Measurements from ENCODE around the gene NAA25. TPM values are rescaled to one million over a fixed set of nuclear protein-coding genes. Genes with fewer than 3 reads are reported as not detected.

NAA25 gene
- polyA plus RNA-seq, 1 donor from 2014 or later: 30.7 TPM

DNA sequence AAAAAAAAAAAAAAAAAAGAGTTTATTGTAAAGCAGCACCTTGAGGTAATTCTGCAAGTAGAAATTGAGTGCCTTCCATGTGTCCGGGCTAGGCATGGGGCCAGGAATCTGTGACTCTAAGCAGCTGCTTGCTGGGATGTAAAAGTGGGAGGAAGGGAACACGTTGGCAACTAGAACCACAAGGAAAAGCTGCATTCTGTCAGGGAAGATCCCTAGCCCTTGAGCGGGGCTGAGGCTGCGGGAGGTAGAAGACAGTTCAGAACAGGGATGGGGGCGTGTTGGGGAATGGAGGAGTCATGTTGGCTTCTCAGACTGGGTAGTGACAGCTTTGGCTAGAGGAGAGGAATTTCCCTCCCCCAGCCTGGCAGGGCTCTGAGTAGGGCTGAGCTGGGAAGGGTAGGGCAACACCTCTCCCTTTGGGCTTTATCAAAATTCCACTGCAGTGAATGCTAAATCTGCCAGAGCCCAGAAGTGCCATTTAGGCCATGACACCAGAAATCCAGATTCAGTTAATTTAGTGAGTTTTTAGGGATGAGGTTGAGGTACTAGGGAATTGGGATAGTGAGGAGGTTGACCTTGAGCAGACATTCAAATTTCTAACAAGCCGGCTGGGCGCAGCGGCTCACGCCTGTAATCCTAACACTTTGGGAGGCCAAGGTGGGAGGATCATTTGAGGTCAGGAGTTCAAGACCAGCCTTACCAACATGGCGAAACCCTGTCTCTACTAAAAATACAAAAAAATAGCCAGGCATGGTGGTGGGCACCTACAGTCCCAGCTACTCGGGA is 13.4 kb upstream of the NAA25 start:
- TF ChIP-seq SMC3 (conservative IDR thresholded peaks at IDR 0.05; ENCODE audit: poor library complexity): no peak
- TF ChIP-seq, protein P1, sequence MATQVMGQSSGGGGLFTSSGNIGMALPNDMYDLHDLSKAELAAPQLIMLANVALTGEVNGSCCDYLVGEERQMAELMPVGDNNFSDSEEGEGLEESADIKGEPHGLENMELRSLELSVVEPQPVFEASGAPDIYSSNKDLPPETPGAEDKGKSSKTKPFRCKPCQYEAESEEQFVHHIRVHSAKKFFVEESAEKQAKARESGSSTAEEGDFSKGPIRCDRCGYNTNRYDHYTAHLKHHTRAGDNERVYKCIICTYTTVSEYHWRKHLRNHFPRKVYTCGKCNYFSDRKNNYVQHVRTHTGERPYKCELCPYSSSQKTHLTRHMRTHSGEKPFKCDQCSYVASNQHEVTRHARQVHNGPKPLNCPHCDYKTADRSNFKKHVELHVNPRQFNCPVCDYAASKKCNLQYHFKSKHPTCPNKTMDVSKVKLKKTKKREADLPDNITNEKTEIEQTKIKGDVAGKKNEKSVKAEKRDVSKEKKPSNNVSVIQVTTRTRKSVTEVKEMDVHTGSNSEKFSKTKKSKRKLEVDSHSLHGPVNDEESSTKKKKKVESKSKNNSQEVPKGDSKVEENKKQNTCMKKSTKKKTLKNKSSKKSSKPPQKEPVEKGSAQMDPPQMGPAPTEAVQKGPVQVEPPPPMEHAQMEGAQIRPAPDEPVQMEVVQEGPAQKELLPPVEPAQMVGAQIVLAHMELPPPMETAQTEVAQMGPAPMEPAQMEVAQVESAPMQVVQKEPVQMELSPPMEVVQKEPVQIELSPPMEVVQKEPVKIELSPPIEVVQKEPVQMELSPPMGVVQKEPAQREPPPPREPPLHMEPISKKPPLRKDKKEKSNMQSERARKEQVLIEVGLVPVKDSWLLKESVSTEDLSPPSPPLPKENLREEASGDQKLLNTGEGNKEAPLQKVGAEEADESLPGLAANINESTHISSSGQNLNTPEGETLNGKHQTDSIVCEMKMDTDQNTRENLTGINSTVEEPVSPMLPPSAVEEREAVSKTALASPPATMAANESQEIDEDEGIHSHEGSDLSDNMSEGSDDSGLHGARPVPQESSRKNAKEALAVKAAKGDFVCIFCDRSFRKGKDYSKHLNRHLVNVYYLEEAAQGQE (IDR thresholded peaks at IDR 0.05; ENCODE audit: borderline replicate concordance): no peak
- no peak for TF ChIP-seq TAF1 (IDR thresholded peaks at IDR 0.05; ENCODE audit: low read depth)
- TF ChIP-seq MXI1 (conservative IDR thresholded peaks at IDR 0.05; ENCODE audit: poor library complexity, severe bottlenecking): no peak
- no peak for TF ChIP-seq RAD21 (conservative IDR thresholded peaks at IDR 0.05)
- no peak for TF ChIP-seq POLR2AphosphoS5 (IDR thresholded peaks at IDR 0.05)
- TF ChIP-seq, protein P2, sequence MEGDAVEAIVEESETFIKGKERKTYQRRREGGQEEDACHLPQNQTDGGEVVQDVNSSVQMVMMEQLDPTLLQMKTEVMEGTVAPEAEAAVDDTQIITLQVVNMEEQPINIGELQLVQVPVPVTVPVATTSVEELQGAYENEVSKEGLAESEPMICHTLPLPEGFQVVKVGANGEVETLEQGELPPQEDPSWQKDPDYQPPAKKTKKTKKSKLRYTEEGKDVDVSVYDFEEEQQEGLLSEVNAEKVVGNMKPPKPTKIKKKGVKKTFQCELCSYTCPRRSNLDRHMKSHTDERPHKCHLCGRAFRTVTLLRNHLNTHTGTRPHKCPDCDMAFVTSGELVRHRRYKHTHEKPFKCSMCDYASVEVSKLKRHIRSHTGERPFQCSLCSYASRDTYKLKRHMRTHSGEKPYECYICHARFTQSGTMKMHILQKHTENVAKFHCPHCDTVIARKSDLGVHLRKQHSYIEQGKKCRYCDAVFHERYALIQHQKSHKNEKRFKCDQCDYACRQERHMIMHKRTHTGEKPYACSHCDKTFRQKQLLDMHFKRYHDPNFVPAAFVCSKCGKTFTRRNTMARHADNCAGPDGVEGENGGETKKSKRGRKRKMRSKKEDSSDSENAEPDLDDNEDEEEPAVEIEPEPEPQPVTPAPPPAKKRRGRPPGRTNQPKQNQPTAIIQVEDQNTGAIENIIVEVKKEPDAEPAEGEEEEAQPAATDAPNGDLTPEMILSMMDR (IDR thresholded peaks at IDR 0.05; ENCODE audit: poor library complexity, severe bottlenecking): no peak
- H3K9me2 ChIP-seq (ENCODE audit: insufficient read depth, low read length): no peaks in the 10 kb centered on the region
- H2AFZ ChIP-seq (ENCODE audit: low read depth, low read length): no peak overlapping the region
- H3K9me3 ChIP-seq (ENCODE audit: low read length): no peaks in the 10 kb centered on the region
- H3K4me2 ChIP-seq (ENCODE audit: low read length): no peak overlapping the region
- no peaks in the 10 kb centered on the region for H3F3A ChIP-seq (ENCODE audit: insufficient read depth, low read length, poor library complexity, severe bottlenecking)
- H3K9ac ChIP-seq (ENCODE audit: low read length): no peak overlapping the region
- no peak overlapping the region for H3K4me3 ChIP-seq (ENCODE audit: low read length)
- H3K79me2 ChIP-seq (replicated peaks; ENCODE audit: insufficient read depth, low read length): peaks cover 7% of the 10 kb centered on the region
- no peaks in the 10 kb centered on the region for H3K36me3 ChIP-seq (ENCODE audit: insufficient read depth, low read length)
- no peak overlapping the region for H3K27ac ChIP-seq (ENCODE audit: low read length)
- no peaks in the 10 kb centered on the region for H4K20me1 ChIP-seq (ENCODE audit: insufficient read depth)
- H3K27me3 ChIP-seq (ENCODE audit: insufficient read depth, low read depth, low read length): no peaks in the 10 kb centered on the region

- no peaks in the 10 kb centered on the region for H3K27me3 ChIP-seq (ENCODE audit: insufficient read depth, low read depth, low read length)
- no peak overlapping the region for H2AFZ ChIP-seq (ENCODE audit: low read depth, low read length)
- no peaks in the 10 kb centered on the region for H3K36me3 ChIP-seq (ENCODE audit: insufficient read depth, low read length)
- no peak overlapping the region for H3K4me3 ChIP-seq (ENCODE audit: low read length)
- no peaks in the 10 kb centered on the region for H3F3A ChIP-seq (ENCODE audit: insufficient read depth, low read length, poor library complexity, severe bottlenecking)
- H3K9me3 ChIP-seq (ENCODE audit: low read length): no peaks in the 10 kb centered on the region
- no peaks in the 10 kb centered on the region for H4K20me1 ChIP-seq (ENCODE audit: insufficient read depth)
- H3K27ac ChIP-seq (ENCODE audit: low read length): peak overlapping the region; percentile 93
- no peak overlapping the region for H3K9ac ChIP-seq (ENCODE audit: low read length)
- H3K9me2 ChIP-seq (ENCODE audit: insufficient read depth, low read length): no peaks in the 10 kb centered on the region
- H3K79me2 ChIP-seq (replicated peaks; ENCODE audit: insufficient read depth, low read length): no peaks in the 10 kb centered on the region
- no peak overlapping the region for H3K4me2 ChIP-seq (ENCODE audit: low read length)
- TF ChIP-seq MXI1 (conservative IDR thresholded peaks at IDR 0.05; ENCODE audit: poor library complexity, severe bottlenecking): no peak
- TF ChIP-seq SMC3 (conservative IDR thresholded peaks at IDR 0.05; ENCODE audit: poor library complexity): no peak
- TF ChIP-seq EZH2 (IDR thresholded peaks at IDR 0.05; ENCODE audit: borderline replicate concordance, insufficient read depth, low read length, poor library complexity, severe bottlenecking): no peak
- TF ChIP-seq RAD21 (conservative IDR thresholded peaks at IDR 0.05): no peak
- TF ChIP-seq, protein P1 (IDR thresholded peaks at IDR 0.05; ENCODE audit: borderline replicate concordance): no peak
- TF ChIP-seq EP300 (conservative IDR thresholded peaks at IDR 0.05; ENCODE audit: poor library complexity, severe bottlenecking): no peak
- TF ChIP-seq TAF1 (IDR thresholded peaks at IDR 0.05; ENCODE audit: low read depth): no peak
- TF ChIP-seq, protein P2 (IDR thresholded peaks at IDR 0.05; ENCODE audit: poor library complexity, severe bottlenecking): no peak
- no peak for TF ChIP-seq POLR2AphosphoS5 (IDR thresholded peaks at IDR 0.05)
Observed at GRCh38 chr12:112117685-112118084, 9.1 kb upstream of the NAA25 start.
